ENCODE measurements around the gene SART3.
"Not testable (repeated sequence)": the region's sequence is repeated elsewhere in the genome, so short reads cannot be mapped to it uniquely, and the experiment has no call there.

SART3 gene

GRCh38 chr12:108596854-108597558, 36.0 kb upstream of the SART3 start:
- DNase-seq, result no peak

GRCh38 chr12:108595711-108596647, 35.0 kb upstream of the SART3 start:
- DNase-seq, result no peak

- no peak for DNase-seq
Observed at GRCh38 chr12:108594960-108595710, 34.2 kb upstream of the SART3 start.

GRCh38 chr12:108594323-108594903, 33.4 kb upstream of the SART3 start:
- DNase-seq, result no peak

- DNase-seq, result no peak
Observed at GRCh38 chr12:108592033-108592909, 31.3 kb upstream of the SART3 start.

- DNase-seq, result no peak
Observed at GRCh38 chr12:108591267-108591980, 30.5 kb upstream of the SART3 start.

GRCh38 chr12:108590463-108590862, 29.5 kb upstream of the SART3 start:
- DNase-seq, result not testable (repeated sequence)

- DNase-seq, result no peak
Observed at GRCh38 chr12:108589840-108590229, 28.9 kb upstream of the SART3 start.

GRCh38 chr12:108589028-108589839, 28.3 kb upstream of the SART3 start:
- DNase-seq, result no peak

- DNase-seq, result no peak
Observed at GRCh38 chr12:108587826-108588225, 26.9 kb upstream of the SART3 start.

GRCh38 chr12:108586306-108586705, 25.3 kb upstream of the SART3 start:
- DNase-seq, result no peak

GRCh38 chr12:108585864-108586263, 24.9 kb upstream of the SART3 start:
- DNase-seq, result no peak

- no peak for DNase-seq
Observed at GRCh38 chr12:108584456-108585065, 23.6 kb upstream of the SART3 start.

- no peak for DNase-seq
Observed at GRCh38 chr12:108583991-108584390, 23.0 kb upstream of the SART3 start.

- no peak for DNase-seq
Observed at GRCh38 chr12:108582978-108583770, 22.2 kb upstream of the SART3 start.

- DNase-seq, result no peak
Observed at GRCh38 chr12:108582509-108582908, 21.5 kb upstream of the SART3 start.

- DNase-seq, result no peak
Observed at GRCh38 chr12:108581311-108582227, 20.6 kb upstream of the SART3 start.

GRCh38 chr12:108580531-108580930, 19.6 kb upstream of the SART3 start:
- DNase-seq, result no peak

All from CD4-positive, alpha-beta T cell treated with Interleukin-17A for 1 hour (primary cell).